CMK (cell line): ENCODE results near the gene GAS2L3.

ENCODE experiments used
- DNase-seq: peaks from one replicate; pipeline ENCODE4 v3.0.0-alpha.2; 2010; ENCODE audit warnings: low read depth

GAS2L3 gene

DNA sequence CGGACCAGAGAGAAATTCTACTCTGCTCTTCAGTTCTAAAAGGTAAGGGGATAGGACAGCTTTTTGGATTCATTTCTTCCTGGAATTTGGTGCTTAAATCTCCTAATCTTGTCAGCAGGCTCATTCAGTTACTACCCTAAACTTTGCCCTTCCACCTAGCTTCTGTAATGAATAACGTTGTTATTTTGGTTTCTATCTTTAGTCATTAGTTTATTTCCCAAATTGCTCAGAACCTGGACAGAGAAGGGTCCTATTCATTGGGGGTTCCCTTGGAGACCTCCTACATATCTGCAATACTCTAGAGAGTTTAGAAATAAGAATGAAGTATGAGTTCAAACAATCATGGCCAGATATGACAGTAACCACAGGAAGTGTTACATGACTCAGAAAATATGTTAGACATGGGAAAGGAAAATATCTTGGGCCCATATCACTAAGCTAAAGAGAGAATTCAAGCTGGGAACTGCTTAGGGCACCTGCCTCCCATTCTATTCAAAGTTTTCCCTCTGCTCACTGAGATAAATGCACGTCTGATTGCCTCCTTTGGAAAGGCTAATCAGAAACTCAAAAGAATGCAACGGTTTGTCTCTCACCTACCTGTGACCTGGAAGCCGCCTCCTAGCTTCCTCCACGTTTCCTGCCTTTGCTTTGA lies 87.9 kb downstream of the GAS2L3 start:
- DNase-seq = no peak

DNA sequence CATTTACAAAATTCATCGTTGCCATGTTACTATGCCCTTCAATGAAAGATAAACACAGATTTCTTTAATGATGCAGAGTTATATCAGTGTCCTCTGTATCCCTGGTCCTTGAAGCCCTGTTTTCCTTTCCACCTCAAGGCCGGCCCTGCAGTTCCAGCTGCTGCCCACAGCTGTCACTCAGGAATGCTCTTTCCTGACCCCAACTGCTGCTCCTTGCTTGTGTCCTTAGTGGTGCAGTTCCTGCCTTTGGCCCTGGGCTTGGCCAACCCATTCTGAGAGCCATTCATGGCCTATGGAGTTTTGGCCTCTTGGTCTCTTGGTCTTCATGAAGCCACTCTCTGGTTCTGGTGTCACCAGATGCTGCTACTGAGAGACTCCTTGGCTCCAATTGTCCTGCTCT lies 93.1 kb downstream of the GAS2L3 start:
- no peak for DNase-seq

DNA sequence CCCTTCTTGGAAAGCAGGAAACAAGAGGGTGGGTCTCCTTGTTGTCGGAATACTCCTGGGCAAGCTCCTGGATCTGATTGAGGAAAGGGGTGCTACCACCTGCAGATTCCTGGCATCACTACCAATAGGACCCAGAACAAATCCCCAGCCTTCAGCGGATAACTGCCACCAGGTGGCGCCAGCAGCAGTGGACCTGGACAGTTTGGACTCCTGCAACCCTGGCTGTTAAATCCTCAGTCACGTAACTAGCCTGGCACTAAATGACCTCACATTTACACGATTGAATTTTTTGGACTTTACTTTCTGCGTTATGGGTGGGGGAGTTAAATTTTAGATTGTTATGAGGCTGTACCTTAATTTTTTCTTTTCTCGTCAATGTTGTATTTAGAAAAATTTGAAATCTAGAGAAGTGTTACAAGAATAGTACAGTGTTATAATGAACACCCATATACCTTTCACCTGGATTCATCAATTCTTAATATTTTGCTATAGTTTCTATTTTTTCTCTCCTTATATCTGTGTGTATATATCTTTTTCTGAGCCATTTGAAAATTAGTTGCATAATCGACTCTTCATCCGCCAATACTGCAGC lies 95.6 kb downstream of the GAS2L3 start:
- peak; percentile 5 for DNase-seq

DNA sequence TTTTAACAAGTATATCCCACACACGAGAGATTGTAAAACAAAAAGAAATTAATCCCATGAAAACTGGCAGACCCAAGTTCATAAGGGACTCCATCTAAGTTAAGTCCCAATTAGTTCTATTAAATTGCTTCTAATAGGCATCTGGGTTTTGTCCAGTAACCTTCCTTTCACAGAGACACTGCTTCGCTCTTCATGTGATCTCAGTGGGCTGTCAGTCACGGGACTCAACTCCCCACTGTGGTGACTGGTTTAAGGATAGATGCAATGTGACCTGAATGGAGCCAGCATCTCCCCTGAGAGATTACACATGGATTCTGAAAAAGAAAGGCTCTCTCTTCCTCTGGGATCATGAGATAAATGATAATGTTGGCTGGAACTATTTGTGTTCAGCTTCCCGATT lies 96.4 kb downstream of the GAS2L3 start:
- no peak for DNase-seq

DNA sequence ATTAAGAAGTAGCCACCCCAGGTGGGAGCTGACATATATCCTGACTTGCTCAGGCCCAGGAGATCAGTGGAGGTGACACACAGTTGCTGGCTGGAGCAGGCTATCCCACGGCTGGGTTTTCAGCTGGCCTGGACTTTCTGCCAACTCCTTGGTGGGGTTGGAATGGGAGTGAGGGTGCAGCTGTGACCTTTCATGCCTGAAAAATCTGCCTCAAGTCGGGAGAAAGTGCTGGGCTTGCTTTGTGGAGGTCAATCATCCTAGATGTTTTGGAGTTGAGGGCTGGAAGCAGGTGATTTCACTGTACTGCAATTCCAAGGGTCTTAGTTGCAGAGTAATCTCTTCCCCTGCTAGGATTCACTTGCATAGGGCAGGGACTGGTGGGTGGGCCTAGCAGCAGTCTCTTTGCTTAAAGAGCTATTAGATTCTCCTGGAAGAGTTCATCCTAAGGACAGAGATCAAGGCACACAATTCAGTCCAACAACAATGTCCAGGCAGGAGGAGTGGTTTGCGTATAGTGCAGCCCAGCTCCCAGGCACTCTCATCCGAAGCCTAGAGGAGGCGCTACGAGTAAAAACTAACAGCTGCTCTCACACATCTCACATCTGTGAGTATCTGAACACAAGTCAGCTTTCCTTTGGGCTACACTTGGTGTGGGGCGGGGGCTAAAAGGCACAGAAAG lies 98.1 kb downstream of the GAS2L3 start:
- no peak for DNase-seq

DNA sequence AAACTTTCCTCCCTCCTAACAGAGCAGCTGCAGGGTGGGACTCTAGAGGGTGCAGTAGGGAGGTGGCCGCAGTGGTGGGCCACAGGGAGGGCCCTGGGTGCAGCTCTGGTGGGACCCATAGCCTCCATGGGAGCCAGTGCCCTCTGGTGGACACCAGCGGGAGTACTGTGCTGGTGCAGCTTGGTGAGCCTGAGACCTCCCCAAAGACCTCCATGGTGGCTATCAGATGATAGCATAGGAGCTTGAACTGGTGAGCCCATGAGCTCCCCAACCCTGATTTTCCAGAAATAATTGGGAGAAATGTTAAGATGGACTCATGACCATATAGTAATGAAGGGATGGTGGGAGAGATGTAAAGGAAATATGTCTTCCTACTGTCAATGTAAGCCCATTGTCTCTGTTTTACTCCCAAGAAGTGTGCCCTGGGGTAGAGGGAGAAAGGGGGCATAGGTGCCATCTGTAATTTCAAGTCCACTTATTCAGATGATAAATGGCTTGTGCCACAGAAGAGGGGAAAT lies 98.7 kb downstream of the GAS2L3 start:
- DNase-seq = peak; percentile 8

DNA sequence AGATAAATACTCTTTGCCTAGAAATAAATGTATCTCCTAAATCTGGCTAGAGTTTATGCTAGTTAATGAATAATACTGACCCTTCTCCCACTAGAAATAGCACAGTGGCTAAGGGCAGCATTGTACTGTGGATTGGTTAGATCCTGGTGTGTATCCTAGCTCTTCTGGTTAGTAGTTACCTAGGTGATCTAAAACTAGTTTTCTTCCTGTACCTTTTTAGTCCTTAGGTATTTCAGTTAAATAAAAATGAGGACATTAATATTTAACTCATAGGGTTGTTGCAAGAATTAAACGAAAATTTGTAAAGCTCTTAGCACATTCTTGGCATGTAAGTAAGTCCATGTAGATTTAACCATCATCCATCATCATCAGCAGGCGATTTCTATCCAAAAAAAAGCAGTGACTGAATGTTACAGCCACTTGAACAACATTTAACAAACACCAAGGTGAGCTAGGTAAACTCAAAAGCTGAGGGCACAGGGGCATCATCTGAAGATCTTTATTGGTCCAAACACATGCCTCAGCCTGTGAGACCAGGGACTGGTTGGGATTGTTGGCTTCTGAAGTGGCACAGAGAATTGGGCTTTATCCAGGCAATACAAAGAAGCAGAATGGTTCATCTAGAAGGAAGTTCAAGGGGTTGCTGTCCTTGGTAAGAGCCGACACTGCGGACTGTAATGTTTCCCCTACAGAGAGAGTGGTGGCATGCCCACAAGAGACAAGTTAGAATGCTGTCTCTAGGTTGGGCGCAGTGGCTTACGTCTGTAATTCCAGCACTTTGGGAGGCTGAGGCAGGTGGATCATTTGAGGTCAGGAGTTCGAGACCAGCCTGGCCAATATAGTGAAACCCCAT lies 100.8 kb downstream of the GAS2L3 start:
- DNase-seq = no peak
